ENCODE measurements around the gene DAPK2. TPM values are rescaled to one million over a fixed set of nuclear protein-coding genes. Genes with fewer than 3 reads are reported as not detected.

DAPK2 gene
- total RNA-seq, 1 donor: 23.5 TPM

DNA sequence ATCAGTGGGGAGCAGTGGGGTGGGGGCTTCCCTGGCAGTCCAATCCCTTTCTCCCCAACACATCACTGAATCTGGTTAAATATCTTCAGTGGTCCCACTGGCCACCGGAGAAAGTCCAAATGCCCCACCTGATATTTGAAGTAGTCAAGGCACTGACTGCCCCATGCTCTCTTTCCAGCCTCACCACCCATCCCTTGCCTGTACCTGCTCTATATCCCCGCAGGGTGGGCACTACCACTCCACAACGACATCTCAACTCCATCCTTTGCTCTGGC lies 101.7 kb downstream of the DAPK2 start:
- DNase-seq (ENCODE audit: insufficient read length, low spot score, missing footprints): no peak
- Histone ChIP-seq H3K4me2 (ENCODE audit: insufficient read depth, low read length) (no peak overlapping the region), H3K79me2 (ENCODE audit: insufficient read depth, low read length) (no peaks in the 10 kb centered on the region), H3K27ac (ENCODE audit: low read depth, low read length) (no peak overlapping the region), H3K27me3 (ENCODE audit: insufficient read depth, low read length) (no peaks in the 10 kb centered on the region), H4K20me1 (ENCODE audit: insufficient read depth, low read length) (no peaks in the 10 kb centered on the region), H3K4me3 (ENCODE audit: insufficient read depth, low read length) (no peak overlapping the region), H2AFZ (ENCODE audit: low read length) (no peak overlapping the region), H3K9me3 (ENCODE audit: low read depth, low read length) (no peaks in the 10 kb centered on the region), H3K36me3 (ENCODE audit: insufficient read depth, low read length) (no peaks in the 10 kb centered on the region), H3K4me1 (ENCODE audit: insufficient read depth, low read length) (peaks cover 6% of the 10 kb centered on the region)
- TF ChIP-seq, protein P1, sequence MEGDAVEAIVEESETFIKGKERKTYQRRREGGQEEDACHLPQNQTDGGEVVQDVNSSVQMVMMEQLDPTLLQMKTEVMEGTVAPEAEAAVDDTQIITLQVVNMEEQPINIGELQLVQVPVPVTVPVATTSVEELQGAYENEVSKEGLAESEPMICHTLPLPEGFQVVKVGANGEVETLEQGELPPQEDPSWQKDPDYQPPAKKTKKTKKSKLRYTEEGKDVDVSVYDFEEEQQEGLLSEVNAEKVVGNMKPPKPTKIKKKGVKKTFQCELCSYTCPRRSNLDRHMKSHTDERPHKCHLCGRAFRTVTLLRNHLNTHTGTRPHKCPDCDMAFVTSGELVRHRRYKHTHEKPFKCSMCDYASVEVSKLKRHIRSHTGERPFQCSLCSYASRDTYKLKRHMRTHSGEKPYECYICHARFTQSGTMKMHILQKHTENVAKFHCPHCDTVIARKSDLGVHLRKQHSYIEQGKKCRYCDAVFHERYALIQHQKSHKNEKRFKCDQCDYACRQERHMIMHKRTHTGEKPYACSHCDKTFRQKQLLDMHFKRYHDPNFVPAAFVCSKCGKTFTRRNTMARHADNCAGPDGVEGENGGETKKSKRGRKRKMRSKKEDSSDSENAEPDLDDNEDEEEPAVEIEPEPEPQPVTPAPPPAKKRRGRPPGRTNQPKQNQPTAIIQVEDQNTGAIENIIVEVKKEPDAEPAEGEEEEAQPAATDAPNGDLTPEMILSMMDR (IDR thresholded peaks at IDR 0.05; ENCODE audit: extremely low read depth, low read depth, low read length): no peak

DNA sequence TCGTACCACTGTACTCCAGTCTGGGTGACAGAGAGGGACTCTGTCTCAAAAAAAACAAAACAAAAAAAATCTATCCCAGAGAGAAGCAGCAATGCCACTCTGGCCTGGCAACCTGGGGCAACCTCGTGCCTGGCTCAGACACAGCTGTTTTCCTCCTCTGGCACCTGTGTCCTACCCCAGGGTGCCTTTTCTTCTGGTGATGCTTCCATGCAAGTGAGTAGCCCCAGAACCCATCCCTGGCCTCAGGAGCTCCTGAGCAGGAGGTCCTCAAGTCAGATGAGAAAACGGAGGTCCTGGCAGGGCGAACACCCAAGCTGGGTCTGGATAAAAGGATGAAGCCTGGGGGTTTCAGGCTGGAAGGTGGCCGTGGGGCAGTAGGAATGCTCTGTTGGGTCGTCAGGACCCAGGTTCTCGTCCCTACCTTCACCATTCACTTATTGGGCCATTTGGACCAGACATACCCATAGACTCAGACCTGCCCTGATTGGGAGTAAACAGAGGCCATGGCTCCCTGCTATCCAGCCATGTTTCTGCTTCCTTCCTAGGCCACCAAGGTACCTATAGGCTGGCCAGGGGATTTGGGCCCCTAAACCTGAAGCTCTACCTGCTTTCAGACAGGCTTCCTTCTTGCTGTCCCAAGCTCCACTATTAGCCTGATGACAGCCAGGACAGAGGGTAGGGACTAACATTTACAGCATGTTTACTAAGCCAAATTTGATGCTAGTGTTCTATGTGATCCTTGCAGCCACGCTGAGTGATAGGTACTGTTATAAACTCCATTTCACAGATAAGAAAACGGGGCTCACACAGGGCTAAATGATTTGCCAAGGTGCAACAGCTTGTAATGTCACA lies 102.2 kb downstream of the DAPK2 start:
- Histone ChIP-seq H2AFZ (ENCODE audit: low read length) (no peak overlapping the region), H3K79me2 (ENCODE audit: insufficient read depth, low read length) (no peaks in the 10 kb centered on the region), H3K9me3 (ENCODE audit: low read depth, low read length) (no peaks in the 10 kb centered on the region), H3K4me3 (ENCODE audit: insufficient read depth, low read length) (no peak overlapping the region), H4K20me1 (ENCODE audit: insufficient read depth, low read length) (no peaks in the 10 kb centered on the region), H3K27me3 (ENCODE audit: insufficient read depth, low read length) (no peaks in the 10 kb centered on the region), H3K27ac (ENCODE audit: low read depth, low read length) (no peak overlapping the region), H3K4me1 (ENCODE audit: insufficient read depth, low read length) (peaks cover 11% of the 10 kb centered on the region), H3K4me2 (ENCODE audit: insufficient read depth, low read length) (no peak overlapping the region), H3K36me3 (ENCODE audit: insufficient read depth, low read length) (no peaks in the 10 kb centered on the region)
- no peak for DNase-seq (ENCODE audit: insufficient read length, low spot score, missing footprints)
- TF ChIP-seq, protein P1 (IDR thresholded peaks at IDR 0.05; ENCODE audit: extremely low read depth, low read depth, low read length): no peak

DNA sequence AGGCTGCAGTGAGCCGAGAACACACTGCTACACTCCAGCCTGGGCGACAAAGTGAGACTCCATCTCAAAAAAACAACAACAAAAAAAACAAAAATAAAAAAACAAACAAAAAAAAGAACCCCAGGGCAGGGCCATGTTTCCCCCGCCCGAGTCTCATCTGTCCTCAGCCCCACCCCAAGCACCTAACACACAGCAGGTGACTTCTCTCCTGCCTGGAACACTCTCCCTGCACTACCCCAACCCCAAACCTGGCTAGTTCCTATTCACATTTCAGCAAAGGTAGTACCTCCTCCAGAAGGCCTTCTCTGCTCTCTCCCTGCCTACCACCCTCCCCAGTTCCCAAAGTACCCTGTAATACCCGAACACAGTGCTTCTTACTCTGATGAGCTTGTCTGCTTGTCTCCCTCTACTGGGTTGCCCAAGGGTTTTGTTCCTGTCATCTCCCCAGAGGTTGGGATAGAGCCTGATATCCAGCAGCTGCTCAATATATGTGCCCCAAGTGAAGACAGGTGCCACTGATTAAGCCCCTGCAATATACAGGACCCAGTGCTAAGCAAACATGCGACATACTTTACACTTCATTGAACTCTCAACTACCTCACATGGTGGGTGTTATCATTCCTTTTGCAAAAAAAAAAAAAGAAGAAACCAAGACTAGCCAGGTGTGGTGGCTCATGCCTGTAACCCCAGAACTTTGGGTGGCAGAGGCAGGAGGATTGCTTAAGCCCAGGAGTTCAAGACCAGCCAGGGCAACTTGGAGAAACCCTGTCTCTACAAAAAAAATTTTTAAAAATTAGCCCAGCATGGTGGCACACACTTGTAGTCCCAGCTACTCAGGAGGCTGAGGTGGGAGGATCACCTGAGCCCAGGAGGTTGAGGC lies 103.6 kb downstream of the DAPK2 start:
- no peaks in the 10 kb centered on the region for H3K36me3 ChIP-seq (ENCODE audit: insufficient read depth, low read length)
- no peak overlapping the region for H3K4me2 ChIP-seq (ENCODE audit: insufficient read depth, low read length)
- H3K27me3 ChIP-seq (ENCODE audit: insufficient read depth, low read length): no peaks in the 10 kb centered on the region
- no peaks in the 10 kb centered on the region for H3K79me2 ChIP-seq (ENCODE audit: insufficient read depth, low read length)
- no peak overlapping the region for H3K27ac ChIP-seq (ENCODE audit: low read depth, low read length)
- no peak overlapping the region for H2AFZ ChIP-seq (ENCODE audit: low read length)
- peaks cover 19% of the 10 kb centered on the region for H3K4me1 ChIP-seq (ENCODE audit: insufficient read depth, low read length)
- TF ChIP-seq, protein P1 (IDR thresholded peaks at IDR 0.05; ENCODE audit: extremely low read depth, low read depth, low read length): no peak
- H4K20me1 ChIP-seq (ENCODE audit: insufficient read depth, low read length): no peaks in the 10 kb centered on the region
- DNase-seq (ENCODE audit: insufficient read length, low spot score, missing footprints): peak; percentile 52
- H3K4me3 ChIP-seq (ENCODE audit: insufficient read depth, low read length): no peak overlapping the region
- H3K9me3 ChIP-seq (ENCODE audit: low read depth, low read length): no peaks in the 10 kb centered on the region
